ENCODE results near the gene KIAA0586.

DNA sequence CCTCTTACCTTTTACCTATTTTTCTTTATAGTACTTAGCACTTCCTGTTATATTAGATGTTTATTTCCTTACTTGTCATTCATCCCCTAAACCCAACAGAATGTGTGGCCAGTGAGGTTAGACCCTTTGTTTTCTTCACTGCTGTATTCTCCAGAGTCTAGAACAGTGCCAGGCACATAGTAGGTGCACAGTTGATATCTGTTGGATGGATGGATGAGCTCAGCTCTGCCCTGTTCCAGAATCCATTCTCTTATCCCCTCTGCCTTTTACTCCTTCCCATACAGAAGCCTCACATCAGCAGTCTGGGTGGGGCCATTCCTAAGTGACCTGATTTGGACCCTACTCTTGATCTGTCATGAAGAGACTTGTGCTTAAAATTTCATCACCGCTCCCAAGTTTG, 115.7 kb downstream of the KIAA0586 start:
- no peak for TF ChIP-seq ZFP30 (CRISPR knock-in tag; IDR thresholded peaks at IDR 0.05)
- TF ChIP-seq, protein P1, sequence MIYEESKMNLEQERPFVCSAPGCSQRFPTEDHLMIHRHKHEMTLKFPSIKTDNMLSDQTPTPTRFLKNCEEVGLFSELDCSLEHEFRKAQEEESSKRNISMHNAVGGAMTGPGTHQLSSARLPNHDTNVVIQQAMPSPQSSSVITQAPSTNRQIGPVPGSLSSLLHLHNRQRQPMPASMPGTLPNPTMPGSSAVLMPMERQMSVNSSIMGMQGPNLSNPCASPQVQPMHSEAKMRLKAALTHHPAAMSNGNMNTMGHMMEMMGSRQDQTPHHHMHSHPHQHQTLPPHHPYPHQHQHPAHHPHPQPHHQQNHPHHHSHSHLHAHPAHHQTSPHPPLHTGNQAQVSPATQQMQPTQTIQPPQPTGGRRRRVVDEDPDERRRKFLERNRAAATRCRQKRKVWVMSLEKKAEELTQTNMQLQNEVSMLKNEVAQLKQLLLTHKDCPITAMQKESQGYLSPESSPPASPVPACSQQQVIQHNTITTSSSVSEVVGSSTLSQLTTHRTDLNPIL (CRISPR knock-in tag; IDR thresholded peaks at IDR 0.05; ENCODE audit: low read depth): no peak

Measured in SK-N-SH treated with all-trans-retinoic acid at 6 μM for 48 hours (cell line).